Adrenal gland (tissue), 12 donors: ENCODE results near the gene IFITM2. TPM values are rescaled to one million over a fixed set of nuclear protein-coding genes. Genes with fewer than 3 reads are reported as not detected.
A peak's percentile ranks its signal among the peaks of the same experiment; 100 is the strongest.

Experiments used
- DNase-seq, 7 donors: peaks; one replicate each; pipeline ENCODE4 v3.0.0-alpha.2; 2019 to 2020
- H3K27ac ChIP-seq, 5 donors: fragments of 200-600 bp; sonication (generic) in 4 of 5; 1 replicate in 3 of 5; 2 replicates in 2 of 5; pipeline versions ENCODE4 v1.5.1 to v1.8.0; 2016 to 2020; ENCODE audit warnings: mild to moderate bottlenecking in 1 of 5
- H3K27me3 ChIP-seq: fragments of 200-600 bp; 2 replicates; pipeline ENCODE4 v1.8.0; 2021
- H3K36me3 ChIP-seq, 2 donors: fragments of 200-600 bp; replicated peaks in 1 of 2; 1 replicate in 1 of 2; 2 replicates in 1 of 2; pipeline versions ENCODE4 v1.5.1 to v1.8.0; 2018 to 2022
- H3K4me1 ChIP-seq, 2 donors: fragments of 200-600 bp; replicated peaks in 1 of 2; 1 replicate in 1 of 2; 2 replicates in 1 of 2; pipeline versions ENCODE4 v1.5.1 to v1.8.0; 2018 to 2021
- H3K4me3 ChIP-seq, 4 donors: fragments of 200-600 bp; sonication (generic) in 3 of 4; one replicate each; pipeline ENCODE4 v1.5.1; 2016 to 2018
- H3K9me3 ChIP-seq, 3 donors: fragments of 200-600 bp; sonication (generic) in 1 of 3; replicated peaks in 1 of 3; 1 replicate in 2 of 3; 2 replicates in 1 of 3; pipeline versions ENCODE4 v1.5.1 to v1.8.0; 2016 to 2021
- CTCF ChIP-seq, 6 experiments: fragments of 450-650 bp in 4 of 6; fragments of 200-600 bp in 2 of 6; sonication (generic) in 1 of 6; IDR thresholded peaks; 1 replicate in 5 of 6; 2 replicates in 1 of 6; pipeline versions ENCODE4 v1.5.1 to v1.8.0; 2016 to 2021; ENCODE audit warnings: antibody characterized with exemption in 6 of 6, mild to moderate bottlenecking in 2 of 6, moderate library complexity in 1 of 6
- POLR2A ChIP-seq, 2 donors: fragments of 450-650 bp; IDR thresholded peaks; one replicate each; pipeline ENCODE4 v1.6.1; 2017; ENCODE audit warnings: antibody characterized with exemption in 2 of 2, mild to moderate bottlenecking in 2 of 2, moderate library complexity in 1 of 2
- WGBS, 4 donors: extraction: QIAGEN DNeasy Blood & Tissue Kit in 2 of 4; methylation state at CpG; one replicate each; pipeline versions ENCODE4 v1.1.5 to v1.1.7; 2013 to 2017; 5-methylcytosine and 5-hydroxymethylcytosine counted together
- intact Hi-C, 2 donors: fragments of 100-400 bp; cut with DNase I; formaldehyde crosslinking; loops; one replicate each; pipeline versions ENCODE4 v1.14.1 to v1.15.0; 2022 to 2023
- polyA plus RNA-seq, 3 donors: library from polyadenylated mRNA; stranded (reverse); fragments of 200-250 nt in 2 of 3; fragments of 350-450 nt in 1 of 3; fragmentation: Illumina TruSeq in 1 of 3; extraction: RNeasy Lipid Tissue Mini Kit (QIAGEN cat#74804) in 1 of 3; gene quantifications; one replicate each; pipeline ENCODE4 v1.2.3, GENCODE V29; 2013 to 2014
- total RNA-seq, 9 donors: library from RNA; depleted of rRNA in 4 of 9; stranded (reverse); fragments of >200 nt in 4 of 9; fragments of 120-200 nt in 1 of 9; fragmentation: NEBNext Ultra II Directional in 1 of 9; extraction: Animal tissue kit (Norgen Biotek cat#: 25700) in 1 of 9; gene quantifications; one replicate each; pipeline versions ENCODE4 v1.1.0 to v1.2.4, GENCODE V29; 2013 to 2023
- donor health status: healthy with polysubstance abuse.
- donor health status: Bipolar disorder and iron deficiency.
- donor health status: DM: yes; HTN: yes; CAD: no.
- donor health status: DM: no; HTN: no; CAD: no.
- donor health status: DM: no; HTN: no; CAD: no.
- donor health status: DM: yes; HTN: yes; CAD: no.

IFITM2 gene
- total and polyA plus RNA-seq, 12 donors = 30.7 to 835 (median 235) TPM

DNA sequence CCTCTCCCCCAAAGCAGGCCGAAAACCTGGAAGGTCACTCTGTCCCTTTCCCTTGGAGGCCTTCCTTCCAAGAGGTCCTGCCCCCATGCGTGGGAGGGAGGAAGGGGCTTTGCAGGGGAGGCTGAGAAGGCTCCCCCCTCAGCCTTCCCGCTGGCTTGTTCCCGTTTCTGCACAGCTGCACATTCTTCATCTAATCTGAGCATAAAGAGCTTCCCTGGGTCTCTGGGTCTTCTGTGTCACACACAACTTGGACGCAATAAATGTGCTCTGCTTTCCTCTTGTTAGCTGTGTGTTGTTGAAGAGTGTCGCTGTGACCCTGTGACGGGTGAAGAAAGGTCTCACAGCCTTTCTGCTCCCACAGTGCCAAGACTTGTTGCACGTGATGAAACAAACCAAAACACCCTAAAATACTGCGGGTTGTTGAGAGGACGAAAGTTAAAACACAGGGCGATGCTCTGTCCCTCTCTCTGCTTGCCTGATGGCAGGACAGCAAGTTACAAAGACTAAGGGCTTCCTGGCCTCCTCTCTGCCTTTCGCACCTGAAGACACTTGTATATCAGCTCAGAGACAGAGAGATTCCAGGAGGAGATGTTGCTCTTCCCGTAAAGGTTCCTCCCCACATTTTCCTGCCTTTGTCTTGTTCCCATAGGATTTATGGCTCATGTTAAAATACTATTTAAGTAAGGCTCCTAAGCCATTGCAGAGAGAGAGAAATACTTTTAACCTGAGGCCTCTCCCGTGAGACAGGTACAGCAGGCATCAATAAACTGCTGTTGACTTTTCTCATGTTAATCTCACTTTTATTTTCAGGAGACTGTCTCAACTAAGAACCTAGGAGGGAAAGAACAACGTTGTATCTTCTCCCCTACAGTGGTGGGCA is 28.4 kb downstream of the IFITM2 start:
- peak in 3 of 7 donors; percentile 26 to 66 (median 50) for DNase-seq
- no peak overlapping the region for H3K4me3 ChIP-seq
- TF ChIP-seq CTCF (IDR thresholded peaks at IDR 0.05) (no peak), POLR2A (IDR thresholded peaks at IDR 0.05) (no peak)

DNA sequence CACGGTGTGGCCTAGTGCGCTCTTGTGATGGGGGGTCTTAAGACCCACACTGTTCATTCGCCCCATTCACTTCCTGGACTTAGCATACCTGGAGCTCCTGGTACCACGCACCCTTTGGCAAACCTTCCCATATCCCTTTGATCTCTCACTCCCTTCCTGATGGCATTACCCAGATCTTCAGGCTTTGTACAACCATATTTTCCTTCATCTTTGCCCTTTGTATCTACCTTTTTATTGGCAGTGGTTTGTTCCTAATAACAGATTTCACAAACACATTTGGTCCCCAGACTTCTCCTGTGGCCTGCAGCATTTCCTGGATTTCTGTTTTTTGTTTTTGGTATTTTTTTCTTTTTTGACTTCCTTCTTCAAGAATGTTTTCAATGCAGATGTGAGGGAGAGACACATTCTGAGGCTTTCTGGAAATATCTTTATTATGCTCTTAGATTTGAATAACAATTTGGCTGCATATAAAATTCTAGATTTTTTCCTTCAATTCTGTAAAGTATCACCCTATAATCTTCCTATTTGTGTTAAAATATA is 29.1 kb downstream of the IFITM2 start:
- Histone ChIP-seq H3K9me3 (no peaks in the 10 kb centered on the region), H3K4me3 (no peak overlapping the region), H3K27me3 (no peaks in the 10 kb centered on the region), H3K27ac (peak overlapping the region in 3 of 5 donors; percentile 22 to 74 (median 73)), H3K36me3 (no peaks in the 10 kb centered on the region), H3K4me1 (peaks cover 5 to 9% of the 10 kb centered on the region in 2 donors)
- TF ChIP-seq POLR2A (IDR thresholded peaks at IDR 0.05) = no peak
- no peak for TF ChIP-seq CTCF (IDR thresholded peaks at IDR 0.05)
- WGBS, 4 donors = 73 to 86% (median 80%) methylated on average over 4 of the region's 4 CpGs
- no peak for DNase-seq
- intact Hi-C loops = no loop called here

More for the DNA sequence above, 28.4 kb downstream of the IFITM2 start:
- H3K27me3 ChIP-seq = no peaks in the 10 kb centered on the region
- H3K4me1 ChIP-seq = peaks cover 5 to 9% of the 10 kb centered on the region in 2 donors
- peak overlapping the region in 3 of 5 donors; percentile 45 to 74 (median 73) for H3K27ac ChIP-seq
- WGBS, 4 donors = 47 to 59% (median 50%) methylated on average over 14 to 15 of the region's 15 CpGs
- intact Hi-C loops = no loop called here
- H3K9me3 ChIP-seq = no peaks in the 10 kb centered on the region
- H3K36me3 ChIP-seq = no peaks in the 10 kb centered on the region

DNA sequence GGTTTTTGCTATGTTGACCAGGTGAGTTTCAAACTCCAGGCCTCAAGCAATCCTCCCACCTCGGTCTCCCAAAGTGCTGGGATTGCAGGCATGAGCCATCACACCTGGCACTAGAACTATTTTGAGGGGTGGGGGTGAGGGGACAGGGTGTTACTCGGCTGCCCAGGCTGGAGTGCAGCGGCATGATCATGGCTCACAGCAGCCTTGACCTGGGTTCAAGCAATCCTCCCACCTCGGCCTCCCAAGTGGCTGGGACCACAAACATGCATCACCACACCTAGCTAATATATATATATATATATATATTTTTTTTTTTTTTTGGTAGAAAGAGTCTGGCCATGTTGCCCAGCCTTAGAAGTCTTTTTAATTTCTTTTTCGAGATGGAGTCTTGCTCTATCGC is 30.1 kb downstream of the IFITM2 start:
- Histone ChIP-seq H3K27me3 (no peaks in the 10 kb centered on the region), H3K27ac (peak overlapping the region in 1 of 5 donors; percentile 73), H3K4me1 (peaks cover 5 to 9% of the 10 kb centered on the region in 2 donors), H3K9me3 (no peaks in the 10 kb centered on the region), H3K4me3 (no peak overlapping the region), H3K36me3 (no peaks in the 10 kb centered on the region)
- 84 to 94% (median 86%) methylated on average over 6 of the region's 6 CpGs for WGBS, 4 donors
- no peak for DNase-seq
- intact Hi-C loops = no loop called here
- TF ChIP-seq CTCF (IDR thresholded peaks at IDR 0.05) (no peak), POLR2A (IDR thresholded peaks at IDR 0.05) (no peak)

DNA sequence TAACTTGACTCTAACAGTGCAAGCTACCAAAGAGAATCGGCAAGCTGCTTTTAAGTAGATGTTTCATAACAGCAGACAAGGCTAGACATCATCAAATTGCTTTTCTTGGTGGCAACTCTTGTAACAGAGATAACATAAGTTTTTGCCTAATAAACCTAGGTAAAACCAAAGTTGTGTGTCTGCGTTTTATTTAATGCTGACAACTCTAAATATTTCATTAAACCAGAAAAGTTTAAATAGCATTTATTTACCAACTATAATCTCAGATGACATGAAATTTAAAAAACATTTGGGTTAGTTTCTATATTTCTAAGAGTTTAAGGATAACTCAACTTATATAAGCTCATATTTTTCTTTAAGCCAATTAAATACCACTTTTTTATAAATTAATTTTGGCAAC is 32.3 kb downstream of the IFITM2 start:
- Histone ChIP-seq H3K36me3 (no peaks in the 10 kb centered on the region), H3K27me3 (no peaks in the 10 kb centered on the region), H3K27ac (no peak overlapping the region), H3K9me3 (no peaks in the 10 kb centered on the region), H3K4me3 (no peak overlapping the region), H3K4me1 (peaks cover 5 to 9% of the 10 kb centered on the region in 2 donors)
- TF ChIP-seq POLR2A (IDR thresholded peaks at IDR 0.05) = no peak
- no peak for TF ChIP-seq CTCF (IDR thresholded peaks at IDR 0.05)
- DNase-seq = no peak
- 82 to 92% (median 91%) methylated on average over 2 of the region's 2 CpGs for WGBS, 4 donors
- intact Hi-C loops = no loop called here
